Measurements from ENCODE around the gene IQCH.

- no peak for TF ChIP-seq EZH2 (IDR thresholded peaks at IDR 0.05; ENCODE audit: borderline replicate concordance, low read length)
- TF ChIP-seq CTCF (conservative IDR thresholded peaks at IDR 0.05 in 1 of 2, IDR thresholded peaks at IDR 0.05 in 1 of 2; ENCODE audit: extremely low read depth in 1 of 2, insufficient read depth in 1 of 2, low read depth in 1 of 2, low read length in 2 of 2), result no peak
Measured at GRCh38 chr15:67468416-67468815, 213.8 kb downstream of the IQCH start.

Measured in mammary epithelial cell (primary cell).